ENCODE measurements around the gene ATL1. TPM values are rescaled to one million over a fixed set of nuclear protein-coding genes. Genes with fewer than 3 reads are reported as not detected.

The ATL1 gene
- total and polyA plus RNA-seq, 2 experiments from 2014 or later, result 3.5 to 7.0 TPM

DNA sequence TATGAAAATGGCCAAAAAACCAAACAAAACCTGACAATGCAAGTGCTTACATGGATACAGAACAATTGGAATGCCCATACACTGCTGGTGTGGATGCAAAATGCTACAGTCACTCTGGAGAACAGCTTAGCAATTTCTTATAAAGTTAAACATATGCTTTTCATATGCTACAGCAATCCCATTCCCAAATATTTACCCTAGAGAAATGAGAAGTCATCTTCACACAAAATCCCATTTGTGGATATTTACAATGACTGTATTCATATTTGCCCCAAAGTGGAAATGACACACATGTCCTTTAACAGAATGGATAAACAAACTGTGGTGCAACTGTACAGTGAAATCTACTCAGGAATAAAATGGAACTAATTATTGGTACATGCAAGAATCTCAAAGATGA, 87.8 kb downstream of the ATL1 start:
- Histone ChIP-seq H3K4me2 (no peak overlapping the region), H2AFZ (no peak overlapping the region), H3K79me2 (replicated peaks; ENCODE audit: insufficient read depth) (peaks cover 100% of the 10 kb centered on the region), H3K27ac (ENCODE audit: low read depth) (no peak overlapping the region), H3K27me3 (ENCODE audit: insufficient read depth) (no peaks in the 10 kb centered on the region), H3K36me3 (ENCODE audit: insufficient read depth) (no peaks in the 10 kb centered on the region), H3K4me1 (ENCODE audit: insufficient read depth) (peaks cover 5% of the 10 kb centered on the region), H4K20me1 (replicated peaks; ENCODE audit: insufficient read depth) (peaks cover 17% of the 10 kb centered on the region), H3K9me2 (ENCODE audit: insufficient read depth) (no peaks in the 10 kb centered on the region), H3F3A (replicated peaks; ENCODE audit: low read depth) (no peaks in the 10 kb centered on the region), H3K4me3 (no peak overlapping the region)
- Mint-ChIP-seq H3K36me3 (ENCODE audit: low read depth) (peaks cover 26% of the 10 kb centered on the region; the same call in 2 of the 3 replicates), H3K9me3 (no peaks in the 10 kb centered on the region), H3K4me1 (peaks cover 14% of the 10 kb centered on the region; the same call in 2 of the 3 replicates), H3K4me3 (no peak overlapping the region), H3K27me3 (ENCODE audit: insufficient read depth, low read depth, poor library complexity) (no peaks in the 10 kb centered on the region), H3K27ac (peak overlapping the region; percentile 61; the same call in 1 of the 2 replicates)
- TF ChIP-seq, protein P1, sequence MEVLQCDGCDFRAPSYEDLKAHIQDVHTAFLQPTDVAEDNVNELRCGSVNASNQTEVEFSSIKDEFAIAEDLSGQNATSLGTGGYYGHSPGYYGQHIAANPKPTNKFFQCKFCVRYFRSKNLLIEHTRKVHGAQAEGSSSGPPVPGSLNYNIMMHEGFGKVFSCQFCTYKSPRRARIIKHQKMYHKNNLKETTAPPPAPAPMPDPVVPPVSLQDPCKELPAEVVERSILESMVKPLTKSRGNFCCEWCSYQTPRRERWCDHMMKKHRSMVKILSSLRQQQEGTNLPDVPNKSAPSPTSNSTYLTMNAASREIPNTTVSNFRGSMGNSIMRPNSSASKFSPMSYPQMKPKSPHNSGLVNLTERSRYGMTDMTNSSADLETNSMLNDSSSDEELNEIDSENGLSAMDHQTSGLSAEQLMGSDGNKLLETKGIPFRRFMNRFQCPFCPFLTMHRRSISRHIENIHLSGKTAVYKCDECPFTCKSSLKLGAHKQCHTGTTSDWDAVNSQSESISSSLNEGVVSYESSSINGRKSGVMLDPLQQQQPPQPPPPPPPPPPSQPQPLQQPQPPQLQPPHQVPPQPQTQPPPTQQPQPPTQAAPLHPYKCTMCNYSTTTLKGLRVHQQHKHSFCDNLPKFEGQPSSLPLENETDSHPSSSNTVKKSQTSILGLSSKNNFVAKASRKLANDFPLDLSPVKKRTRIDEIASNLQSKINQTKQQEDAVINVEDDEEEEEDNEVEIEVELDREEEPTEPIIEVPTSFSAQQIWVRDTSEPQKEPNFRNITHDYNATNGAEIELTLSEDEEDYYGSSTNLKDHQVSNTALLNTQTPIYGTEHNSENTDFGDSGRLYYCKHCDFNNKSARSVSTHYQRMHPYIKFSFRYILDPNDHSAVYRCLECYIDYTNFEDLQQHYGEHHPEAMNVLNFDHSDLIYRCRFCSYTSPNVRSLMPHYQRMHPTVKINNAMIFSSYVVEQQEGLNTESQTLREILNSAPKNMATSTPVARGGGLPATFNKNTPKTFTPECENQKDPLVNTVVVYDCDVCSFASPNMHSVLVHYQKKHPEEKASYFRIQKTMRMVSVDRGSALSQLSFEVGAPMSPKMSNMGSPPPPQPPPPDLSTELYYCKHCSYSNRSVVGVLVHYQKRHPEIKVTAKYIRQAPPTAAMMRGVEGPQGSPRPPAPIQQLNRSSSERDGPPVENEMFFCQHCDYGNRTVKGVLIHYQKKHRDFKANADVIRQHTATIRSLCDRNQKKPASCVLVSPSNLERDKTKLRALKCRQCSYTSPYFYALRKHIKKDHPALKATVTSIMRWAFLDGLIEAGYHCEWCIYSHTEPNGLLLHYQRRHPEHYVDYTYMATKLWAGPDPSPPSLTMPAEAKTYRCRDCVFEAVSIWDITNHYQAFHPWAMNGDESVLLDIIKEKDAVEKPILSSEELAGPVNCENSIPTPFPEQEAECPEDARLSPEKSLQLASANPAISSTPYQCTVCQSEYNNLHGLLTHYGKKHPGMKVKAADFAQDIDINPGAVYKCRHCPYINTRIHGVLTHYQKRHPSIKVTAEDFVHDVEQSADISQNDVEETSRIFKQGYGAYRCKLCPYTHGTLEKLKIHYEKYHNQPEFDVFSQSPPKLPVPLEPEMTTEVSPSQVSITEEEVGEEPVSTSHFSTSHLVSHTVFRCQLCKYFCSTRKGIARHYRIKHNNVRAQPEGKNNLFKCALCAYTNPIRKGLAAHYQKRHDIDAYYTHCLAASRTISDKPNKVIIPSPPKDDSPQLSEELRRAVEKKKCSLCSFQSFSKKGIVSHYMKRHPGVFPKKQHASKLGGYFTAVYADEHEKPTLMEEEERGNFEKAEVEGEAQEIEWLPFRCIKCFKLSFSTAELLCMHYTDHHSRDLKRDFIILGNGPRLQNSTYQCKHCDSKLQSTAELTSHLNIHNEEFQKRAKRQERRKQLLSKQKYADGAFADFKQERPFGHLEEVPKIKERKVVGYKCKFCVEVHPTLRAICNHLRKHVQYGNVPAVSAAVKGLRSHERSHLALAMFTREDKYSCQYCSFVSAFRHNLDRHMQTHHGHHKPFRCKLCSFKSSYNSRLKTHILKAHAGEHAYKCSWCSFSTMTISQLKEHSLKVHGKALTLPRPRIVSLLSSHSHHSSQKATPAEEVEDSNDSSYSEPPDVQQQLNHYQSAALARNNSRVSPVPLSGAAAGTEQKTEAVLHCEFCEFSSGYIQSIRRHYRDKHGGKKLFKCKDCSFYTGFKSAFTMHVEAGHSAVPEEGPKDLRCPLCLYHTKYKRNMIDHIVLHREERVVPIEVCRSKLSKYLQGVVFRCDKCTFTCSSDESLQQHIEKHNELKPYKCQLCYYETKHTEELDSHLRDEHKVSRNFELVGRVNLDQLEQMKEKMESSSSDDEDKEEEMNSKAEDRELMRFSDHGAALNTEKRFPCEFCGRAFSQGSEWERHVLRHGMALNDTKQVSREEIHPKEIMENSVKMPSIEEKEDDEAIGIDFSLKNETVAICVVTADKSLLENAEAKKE (CRISPR knock-in tag; IDR thresholded peaks at IDR 0.05), result no peak
- TF ChIP-seq, protein P2, sequence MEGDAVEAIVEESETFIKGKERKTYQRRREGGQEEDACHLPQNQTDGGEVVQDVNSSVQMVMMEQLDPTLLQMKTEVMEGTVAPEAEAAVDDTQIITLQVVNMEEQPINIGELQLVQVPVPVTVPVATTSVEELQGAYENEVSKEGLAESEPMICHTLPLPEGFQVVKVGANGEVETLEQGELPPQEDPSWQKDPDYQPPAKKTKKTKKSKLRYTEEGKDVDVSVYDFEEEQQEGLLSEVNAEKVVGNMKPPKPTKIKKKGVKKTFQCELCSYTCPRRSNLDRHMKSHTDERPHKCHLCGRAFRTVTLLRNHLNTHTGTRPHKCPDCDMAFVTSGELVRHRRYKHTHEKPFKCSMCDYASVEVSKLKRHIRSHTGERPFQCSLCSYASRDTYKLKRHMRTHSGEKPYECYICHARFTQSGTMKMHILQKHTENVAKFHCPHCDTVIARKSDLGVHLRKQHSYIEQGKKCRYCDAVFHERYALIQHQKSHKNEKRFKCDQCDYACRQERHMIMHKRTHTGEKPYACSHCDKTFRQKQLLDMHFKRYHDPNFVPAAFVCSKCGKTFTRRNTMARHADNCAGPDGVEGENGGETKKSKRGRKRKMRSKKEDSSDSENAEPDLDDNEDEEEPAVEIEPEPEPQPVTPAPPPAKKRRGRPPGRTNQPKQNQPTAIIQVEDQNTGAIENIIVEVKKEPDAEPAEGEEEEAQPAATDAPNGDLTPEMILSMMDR (conservative IDR thresholded peaks at IDR 0.05; ENCODE audit: low read depth in 2 of 2), result no peak
- TF ChIP-seq EZH2 (IDR thresholded peaks at IDR 0.05; ENCODE audit: low read depth, unreplicated experiment) (no peak), NANOG (IDR thresholded peaks at IDR 0.05; ENCODE audit: borderline replicate concordance) (no peak), ZNF331 (CRISPR knock-in tag; IDR thresholded peaks at IDR 0.05; ENCODE audit: low read depth) (no peak), ZNF114 (CRISPR knock-in tag; IDR thresholded peaks at IDR 0.05) (no peak), JUNB (IDR thresholded peaks at IDR 0.05; ENCODE audit: unreplicated experiment) (no peak), EZH2phosphoT487 (IDR thresholded peaks at IDR 0.05; ENCODE audit: unreplicated experiment) (no peak), CREB1 (CRISPR knock-in tag; IDR thresholded peaks at IDR 0.05; ENCODE audit: low read depth) (no peak), STAT1 (IDR thresholded peaks at IDR 0.05; ENCODE audit: unreplicated experiment) (no peak), POLR2AphosphoS5 (IDR thresholded peaks at IDR 0.05; ENCODE audit: low read depth) (no peak)
- TF ChIP-seq, protein P3, sequence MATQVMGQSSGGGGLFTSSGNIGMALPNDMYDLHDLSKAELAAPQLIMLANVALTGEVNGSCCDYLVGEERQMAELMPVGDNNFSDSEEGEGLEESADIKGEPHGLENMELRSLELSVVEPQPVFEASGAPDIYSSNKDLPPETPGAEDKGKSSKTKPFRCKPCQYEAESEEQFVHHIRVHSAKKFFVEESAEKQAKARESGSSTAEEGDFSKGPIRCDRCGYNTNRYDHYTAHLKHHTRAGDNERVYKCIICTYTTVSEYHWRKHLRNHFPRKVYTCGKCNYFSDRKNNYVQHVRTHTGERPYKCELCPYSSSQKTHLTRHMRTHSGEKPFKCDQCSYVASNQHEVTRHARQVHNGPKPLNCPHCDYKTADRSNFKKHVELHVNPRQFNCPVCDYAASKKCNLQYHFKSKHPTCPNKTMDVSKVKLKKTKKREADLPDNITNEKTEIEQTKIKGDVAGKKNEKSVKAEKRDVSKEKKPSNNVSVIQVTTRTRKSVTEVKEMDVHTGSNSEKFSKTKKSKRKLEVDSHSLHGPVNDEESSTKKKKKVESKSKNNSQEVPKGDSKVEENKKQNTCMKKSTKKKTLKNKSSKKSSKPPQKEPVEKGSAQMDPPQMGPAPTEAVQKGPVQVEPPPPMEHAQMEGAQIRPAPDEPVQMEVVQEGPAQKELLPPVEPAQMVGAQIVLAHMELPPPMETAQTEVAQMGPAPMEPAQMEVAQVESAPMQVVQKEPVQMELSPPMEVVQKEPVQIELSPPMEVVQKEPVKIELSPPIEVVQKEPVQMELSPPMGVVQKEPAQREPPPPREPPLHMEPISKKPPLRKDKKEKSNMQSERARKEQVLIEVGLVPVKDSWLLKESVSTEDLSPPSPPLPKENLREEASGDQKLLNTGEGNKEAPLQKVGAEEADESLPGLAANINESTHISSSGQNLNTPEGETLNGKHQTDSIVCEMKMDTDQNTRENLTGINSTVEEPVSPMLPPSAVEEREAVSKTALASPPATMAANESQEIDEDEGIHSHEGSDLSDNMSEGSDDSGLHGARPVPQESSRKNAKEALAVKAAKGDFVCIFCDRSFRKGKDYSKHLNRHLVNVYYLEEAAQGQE (IDR thresholded peaks at IDR 0.05; ENCODE audit: unreplicated experiment), result no peak
- TF ChIP-seq, protein P4, sequence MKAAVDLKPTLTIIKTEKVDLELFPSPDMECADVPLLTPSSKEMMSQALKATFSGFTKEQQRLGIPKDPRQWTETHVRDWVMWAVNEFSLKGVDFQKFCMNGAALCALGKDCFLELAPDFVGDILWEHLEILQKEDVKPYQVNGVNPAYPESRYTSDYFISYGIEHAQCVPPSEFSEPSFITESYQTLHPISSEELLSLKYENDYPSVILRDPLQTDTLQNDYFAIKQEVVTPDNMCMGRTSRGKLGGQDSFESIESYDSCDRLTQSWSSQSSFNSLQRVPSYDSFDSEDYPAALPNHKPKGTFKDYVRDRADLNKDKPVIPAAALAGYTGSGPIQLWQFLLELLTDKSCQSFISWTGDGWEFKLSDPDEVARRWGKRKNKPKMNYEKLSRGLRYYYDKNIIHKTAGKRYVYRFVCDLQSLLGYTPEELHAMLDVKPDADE (IDR thresholded peaks at IDR 0.05), result no peak
- DNase-seq (ENCODE audit: low spot score) (no peak), ATAC-seq (no peak)

Measured in GM23338 (cell line).